Activated CD4-positive, alpha-beta T cell treated with anti-CD3 and anti-CD28 coated beads, Interleukin-2, amount 10 ng/mL, durations not matched to agents 7 days and 5 days (primary cell): ENCODE measurements around the gene WWOX. TPM values are rescaled to one million over a fixed set of nuclear protein-coding genes. Genes with fewer than 3 reads are reported as not detected.

Source experiments
- CTCF ChIA-PET: fragments of 350-600 bp; sonication (Branson Sonifier 250); formaldehyde crosslinking; loops from one replicate; lab custom pipeline; 2021; ENCODE audit warnings: antibody characterized with exemption; lab: Charles Lee
- POLR2A ChIA-PET: fragments of 350-600 bp; sonication (Branson Sonifier 250); formaldehyde crosslinking; loops from one replicate; lab custom pipeline; 2021; ENCODE audit warnings: antibody characterized with exemption; lab: Charles Lee
- DNase-seq: peaks from one replicate; pipeline ENCODE4 v3.0.0-alpha.2; 2020
- H3K27ac Mint-ChIP-seq: one replicate; pipeline ENCODE4 v1.8.0; 2021; ENCODE audit warnings: mild to moderate bottlenecking, moderate library complexity, mixed read lengths
- H3K27me3 Mint-ChIP-seq: one replicate; pipeline ENCODE4 v1.8.0; 2021; ENCODE audit warnings: mixed read lengths
- H3K36me3 Mint-ChIP-seq: one replicate; pipeline ENCODE4 v1.8.0; 2021; ENCODE audit warnings: low read depth, mixed read lengths
- H3K4me1 Mint-ChIP-seq: one replicate; pipeline ENCODE4 v1.8.0; 2021; ENCODE audit warnings: mixed read lengths
- H3K4me3 Mint-ChIP-seq: one replicate; pipeline ENCODE4 v1.8.0; 2021; ENCODE audit warnings: mild to moderate bottlenecking, moderate library complexity, mixed read lengths
- H3K9me3 Mint-ChIP-seq: one replicate; pipeline ENCODE4 v1.8.0; 2021; ENCODE audit warnings: mixed read lengths
- total RNA-seq, 2 experiments: library from RNA; stranded (reverse); gene quantifications; one replicate each; pipeline ENCODE4 v1.2.3, GENCODE V29; 2021

Gene WWOX
- total RNA-seq, 2 experiments from 2014 or later: 22.2 to 28.9 TPM

DNA sequence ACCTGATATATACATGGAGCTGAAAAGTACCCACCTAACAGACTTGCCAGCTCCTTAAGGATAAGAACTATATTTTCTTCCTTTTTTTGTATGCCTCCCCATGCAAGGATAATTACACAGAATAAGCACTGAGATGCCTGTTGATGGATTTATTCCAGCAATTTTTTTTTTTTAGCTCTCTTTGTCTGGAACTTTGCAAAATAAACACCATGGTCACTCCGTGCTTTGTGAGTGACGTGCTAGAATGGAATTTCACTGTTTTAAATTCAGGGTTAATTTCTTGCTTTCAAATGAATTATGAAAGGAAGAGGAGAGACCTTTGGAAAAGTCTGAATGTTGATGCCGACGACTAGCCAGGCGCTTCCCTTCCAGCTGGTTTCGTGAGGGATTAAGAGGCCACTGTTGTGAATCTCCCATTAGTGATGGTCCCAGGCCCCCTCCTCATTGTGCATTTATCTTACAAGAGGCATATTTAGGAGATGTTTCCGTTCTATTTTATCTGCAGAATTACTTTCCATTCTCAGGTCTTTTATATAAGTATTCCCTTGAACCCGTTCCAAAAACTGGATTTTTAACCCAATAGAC is 529.1 kb downstream of the WWOX start:
- DNase-seq: no peak
- no peak overlapping the region for H3K27ac Mint-ChIP-seq
- H3K27me3 Mint-ChIP-seq: no peaks in the 10 kb centered on the region
- no peak overlapping the region for H3K4me3 Mint-ChIP-seq
- POLR2A ChIA-PET: no interaction called here
- CTCF ChIA-PET: no interaction called here
- peaks cover 2% of the 10 kb centered on the region for H3K36me3 Mint-ChIP-seq
- peaks cover 24% of the 10 kb centered on the region for H3K9me3 Mint-ChIP-seq
- no peaks in the 10 kb centered on the region for H3K4me1 Mint-ChIP-seq

GRCh38 chr16:78629173-78629572 is 529.7 kb downstream of the WWOX start:
- ChIA-PET POLR2A (no interaction called here), CTCF (no interaction called here)
- Mint-ChIP-seq H3K27me3 (no peaks in the 10 kb centered on the region), H3K4me1 (no peaks in the 10 kb centered on the region), H3K36me3 (peaks cover 2% of the 10 kb centered on the region), H3K9me3 (peaks cover 24% of the 10 kb centered on the region), H3K4me3 (no peak overlapping the region), H3K27ac (no peak overlapping the region)
- DNase-seq: no peak

- CTCF ChIA-PET: no interaction called here
- DNase-seq: no peak
Observed at GRCh38 chr16:78630102-78630501, 530.6 kb downstream of the WWOX start.

DNA sequence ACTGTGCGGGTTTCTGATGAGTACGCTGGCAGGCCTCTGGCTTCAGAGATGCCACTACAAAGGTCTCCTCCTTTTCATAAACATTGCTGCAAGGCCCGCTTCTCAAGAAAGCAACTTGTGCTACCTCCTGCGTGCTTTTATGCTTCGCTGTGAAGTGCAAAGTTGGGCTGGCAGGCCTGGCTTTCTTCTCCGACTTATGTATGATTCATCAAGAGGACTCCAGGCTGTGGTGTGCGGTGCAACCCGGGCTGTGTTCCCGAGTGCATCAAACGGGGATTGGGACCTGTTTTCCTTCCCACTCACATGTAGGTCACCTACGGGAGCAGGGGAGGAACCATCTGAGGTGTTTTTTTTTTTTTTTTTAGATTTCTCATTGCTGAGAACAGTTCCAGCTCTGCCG is 534.1 kb downstream of the WWOX start:
- Mint-ChIP-seq H3K27ac (no peak overlapping the region), H3K27me3 (no peaks in the 10 kb centered on the region), H3K4me1 (no peaks in the 10 kb centered on the region), H3K36me3 (peaks cover 2% of the 10 kb centered on the region), H3K9me3 (peaks cover 22% of the 10 kb centered on the region), H3K4me3 (no peak overlapping the region)
- POLR2A ChIA-PET: no interaction called here
- CTCF ChIA-PET: interaction anchor here (1.4 kb wide), 1 partner anchor 9 kb away, joined by 3 read pairs; no protein-coding TSS in a partner anchor
- no peak for DNase-seq

More at GRCh38 chr16:78630102-78630501, 530.6 kb downstream of the WWOX start:
- H3K36me3 Mint-ChIP-seq: peaks cover 2% of the 10 kb centered on the region
- H3K27me3 Mint-ChIP-seq: no peaks in the 10 kb centered on the region
- POLR2A ChIA-PET: no interaction called here
- peaks cover 24% of the 10 kb centered on the region for H3K9me3 Mint-ChIP-seq
- no peaks in the 10 kb centered on the region for H3K4me1 Mint-ChIP-seq
- no peak overlapping the region for H3K27ac Mint-ChIP-seq
- H3K4me3 Mint-ChIP-seq: no peak overlapping the region

- H3K27ac Mint-ChIP-seq: no peak overlapping the region
Observed at GRCh38 chr16:78635807-78636206, 536.4 kb downstream of the WWOX start.

GRCh38 chr16:78638371-78638770 is 538.9 kb downstream of the WWOX start:
- no peaks in the 10 kb centered on the region for H3K4me1 Mint-ChIP-seq
- H3K27ac Mint-ChIP-seq: no peak overlapping the region
- no peak for DNase-seq
- ChIA-PET POLR2A (no interaction called here), CTCF (no interaction called here)
- H3K9me3 Mint-ChIP-seq: no peaks in the 10 kb centered on the region
- no peak overlapping the region for H3K4me3 Mint-ChIP-seq
- peaks cover 5% of the 10 kb centered on the region for H3K27me3 Mint-ChIP-seq
- no peaks in the 10 kb centered on the region for H3K36me3 Mint-ChIP-seq

More at GRCh38 chr16:78635807-78636206, 536.4 kb downstream of the WWOX start:
- Mint-ChIP-seq H3K4me1 (no peaks in the 10 kb centered on the region), H3K9me3 (peaks cover 7% of the 10 kb centered on the region), H3K36me3 (peaks cover 2% of the 10 kb centered on the region), H3K27me3 (no peaks in the 10 kb centered on the region), H3K4me3 (no peak overlapping the region)
- CTCF ChIA-PET: no interaction called here
- POLR2A ChIA-PET: no interaction called here
- no peak for DNase-seq

GRCh38 chr16:78639775-78640174 is 540.3 kb downstream of the WWOX start:
- Mint-ChIP-seq H3K27me3 (peaks cover 5% of the 10 kb centered on the region), H3K4me1 (no peaks in the 10 kb centered on the region), H3K9me3 (no peaks in the 10 kb centered on the region), H3K36me3 (no peaks in the 10 kb centered on the region), H3K4me3 (no peak overlapping the region), H3K27ac (no peak overlapping the region)
- CTCF ChIA-PET: no interaction called here
- DNase-seq: no peak
- POLR2A ChIA-PET: no interaction called here

GRCh38 chr16:78640886-78641285 is 541.4 kb downstream of the WWOX start:
- Mint-ChIP-seq H3K4me1 (no peaks in the 10 kb centered on the region), H3K9me3 (no peaks in the 10 kb centered on the region), H3K36me3 (no peaks in the 10 kb centered on the region), H3K27me3 (peaks cover 5% of the 10 kb centered on the region), H3K4me3 (no peak overlapping the region), H3K27ac (no peak overlapping the region)
- no peak for DNase-seq
- POLR2A ChIA-PET: interaction anchor here (0.6 kb wide), 1 partner anchor 1740 kb away, joined by 3 read pairs; no protein-coding TSS in a partner anchor
- CTCF ChIA-PET: no interaction called here

DNA sequence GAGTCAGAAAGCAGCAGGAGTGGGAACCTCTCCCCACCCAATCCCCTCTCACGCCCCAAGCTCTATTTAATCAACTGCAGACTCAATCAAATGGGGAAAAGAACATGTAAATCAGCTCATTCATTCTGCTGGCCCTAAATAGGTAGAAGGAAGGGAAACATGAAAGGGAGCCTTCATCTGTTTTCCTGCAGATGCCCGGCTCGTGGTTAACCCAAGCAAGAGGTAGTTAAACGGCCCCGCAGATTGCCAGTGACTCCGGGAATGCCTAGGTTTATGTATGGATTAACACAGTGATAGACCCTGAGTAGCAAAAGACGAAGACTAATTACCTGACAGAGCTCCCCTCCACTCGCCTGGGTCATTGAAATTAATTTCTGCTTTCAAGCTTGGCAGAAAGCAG is 542.0 kb downstream of the WWOX start:
- Mint-ChIP-seq H3K36me3 (no peaks in the 10 kb centered on the region), H3K27me3 (peaks cover 5% of the 10 kb centered on the region), H3K27ac (no peak overlapping the region), H3K4me3 (no peak overlapping the region), H3K4me1 (no peaks in the 10 kb centered on the region), H3K9me3 (no peaks in the 10 kb centered on the region)
- CTCF ChIA-PET: interaction anchor here (1.0 kb wide), 1 partner anchor 9 kb away, joined by 3 read pairs; no protein-coding TSS in a partner anchor
- DNase-seq: no peak
- POLR2A ChIA-PET: interaction anchor here (0.6 kb wide), 1 partner anchor 1740 kb away, joined by 3 read pairs; no protein-coding TSS in a partner anchor

DNA sequence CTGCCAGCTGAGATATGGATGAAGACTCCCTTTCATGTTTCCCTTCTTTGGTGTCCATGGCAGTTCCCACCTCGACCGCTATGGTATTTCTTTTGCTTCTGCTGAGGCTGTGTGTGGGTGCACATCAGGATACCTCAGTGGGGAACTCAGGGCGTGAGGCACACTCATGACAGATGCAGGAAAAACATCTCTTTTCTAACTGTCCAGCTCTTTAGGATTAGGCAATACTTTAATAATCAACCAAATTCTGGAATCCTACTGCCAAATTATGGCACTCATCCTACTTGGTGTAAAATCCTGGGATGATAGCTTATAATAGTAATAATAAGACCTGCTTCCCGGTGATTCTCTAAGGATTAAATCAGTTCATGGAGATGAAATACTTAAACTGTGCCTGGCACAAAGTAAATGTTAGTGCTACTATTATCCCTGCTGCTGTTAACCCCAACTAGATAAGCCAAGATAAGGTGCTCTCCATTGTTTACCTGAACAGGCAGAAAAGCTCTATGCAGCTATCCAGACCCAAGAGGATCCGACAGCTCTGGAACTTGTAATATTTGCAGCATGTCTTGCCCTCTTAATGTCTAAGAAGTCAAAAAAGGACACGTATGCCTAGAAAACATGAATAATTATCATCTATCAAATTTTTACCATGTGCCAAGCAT is 543.3 kb downstream of the WWOX start:
- POLR2A ChIA-PET: no interaction called here
- peaks cover 5% of the 10 kb centered on the region for H3K27me3 Mint-ChIP-seq
- no peak for DNase-seq
- no peak overlapping the region for H3K27ac Mint-ChIP-seq
- no peaks in the 10 kb centered on the region for H3K9me3 Mint-ChIP-seq
- no peaks in the 10 kb centered on the region for H3K36me3 Mint-ChIP-seq
- H3K4me1 Mint-ChIP-seq: no peaks in the 10 kb centered on the region
- CTCF ChIA-PET: interaction anchor here (1.0 to 1.1 kb wide), 2 partner anchors 9 to 11 kb away, joined by 3 read pairs; no protein-coding TSS in a partner anchor
- no peak overlapping the region for H3K4me3 Mint-ChIP-seq

DNA sequence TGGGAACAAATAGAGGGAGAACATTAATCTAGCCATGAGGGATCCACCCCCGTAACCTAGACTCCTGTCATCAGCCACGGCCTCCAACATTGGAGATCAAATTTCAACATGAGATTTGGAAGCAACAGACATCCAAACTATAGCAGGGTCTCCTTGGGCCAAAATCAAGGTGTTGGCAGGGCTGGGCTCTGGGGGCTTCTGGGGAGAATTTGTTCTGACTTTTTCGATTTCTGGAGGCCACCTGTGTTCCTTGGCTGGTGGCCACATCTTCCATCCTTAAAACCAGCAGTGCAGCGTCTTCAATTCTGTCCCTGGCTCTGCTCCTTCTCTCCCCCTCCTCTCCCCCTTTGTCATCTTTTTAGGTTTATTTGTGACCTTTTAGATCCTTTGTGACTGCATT is 546.2 kb downstream of the WWOX start:
- POLR2A ChIA-PET: no interaction called here
- Mint-ChIP-seq H3K4me1 (no peaks in the 10 kb centered on the region), H3K9me3 (no peaks in the 10 kb centered on the region), H3K27ac (no peak overlapping the region), H3K36me3 (no peaks in the 10 kb centered on the region), H3K27me3 (peaks cover 5% of the 10 kb centered on the region), H3K4me3 (no peak overlapping the region)
- DNase-seq: no peak
- CTCF ChIA-PET: no interaction called here

DNA sequence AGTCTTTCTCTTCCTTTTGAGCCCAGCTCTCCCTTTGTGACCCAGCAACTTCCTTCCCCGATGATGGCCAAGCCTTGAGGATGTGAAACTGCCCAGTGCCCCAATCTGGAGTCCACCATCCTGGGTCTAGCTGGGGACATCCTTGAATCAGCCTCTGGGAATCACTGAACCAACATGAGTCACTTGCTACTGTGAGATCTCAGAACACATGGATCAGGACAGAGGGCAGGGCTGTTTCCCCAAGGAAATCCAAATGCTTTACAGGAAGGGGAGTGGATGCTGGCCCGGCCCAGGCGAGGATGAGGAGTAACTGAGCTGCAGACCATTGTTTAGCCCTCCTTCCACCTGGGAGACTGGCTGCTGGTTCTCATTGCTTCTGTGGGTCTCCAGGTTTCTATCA is 547.6 kb downstream of the WWOX start:
- no peaks in the 10 kb centered on the region for H3K9me3 Mint-ChIP-seq
- no peaks in the 10 kb centered on the region for H3K36me3 Mint-ChIP-seq
- no peaks in the 10 kb centered on the region for H3K4me1 Mint-ChIP-seq
- POLR2A ChIA-PET: no interaction called here
- H3K27me3 Mint-ChIP-seq: no peaks in the 10 kb centered on the region
- no peak overlapping the region for H3K4me3 Mint-ChIP-seq
- no peak overlapping the region for H3K27ac Mint-ChIP-seq
- CTCF ChIA-PET: no interaction called here
- no peak for DNase-seq

DNA sequence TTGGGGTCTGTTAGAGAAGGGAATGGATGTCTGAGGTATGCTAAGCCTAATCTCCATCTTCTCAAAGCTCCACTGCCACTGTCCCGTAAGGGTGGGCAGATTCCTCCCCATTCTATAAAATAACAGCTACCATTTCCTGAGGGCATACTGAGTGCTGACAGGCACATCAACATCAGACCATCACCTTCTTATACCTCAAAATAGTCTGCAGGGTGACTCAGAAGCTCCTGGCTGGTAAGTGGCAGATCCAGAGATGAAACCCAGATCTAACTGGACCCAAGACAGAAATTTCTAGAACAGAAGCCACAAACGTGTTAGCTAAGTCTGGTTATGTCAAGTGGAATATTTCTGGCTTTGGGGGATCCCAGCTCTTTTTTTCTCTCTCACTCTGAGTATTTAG is 548.0 kb downstream of the WWOX start:
- H3K27ac Mint-ChIP-seq: no peak overlapping the region
- ChIA-PET CTCF (no interaction called here), POLR2A (no interaction called here)
- no peaks in the 10 kb centered on the region for H3K36me3 Mint-ChIP-seq
- no peaks in the 10 kb centered on the region for H3K27me3 Mint-ChIP-seq
- no peak for DNase-seq
- no peaks in the 10 kb centered on the region for H3K9me3 Mint-ChIP-seq
- no peak overlapping the region for H3K4me3 Mint-ChIP-seq
- no peaks in the 10 kb centered on the region for H3K4me1 Mint-ChIP-seq
